Heart left ventricle (tissue), 13 donors: ENCODE results near the gene ANO4.

Source experiments
- POLR2A ChIP-seq, 2 donors: fragments of 450-650 bp; IDR thresholded peaks; one replicate each; pipeline ENCODE4 v1.6.1; 2017; ENCODE audit warnings: antibody characterized with exemption in 2 of 2, mild to moderate bottlenecking in 2 of 2, moderate library complexity in 2 of 2
- TF ChIP-seq, protein P1 (sequence below), 12 donors: fragments of 200-600 bp; sonication (generic) in 4 of 12; IDR thresholded peaks; one replicate each; pipeline versions ENCODE4 v1.5.0 to v1.8.0; 2018 to 2022; ENCODE audit warnings: antibody characterized with exemption in 12 of 12, mild to moderate bottlenecking in 5 of 12
- donor health status: ischemic (EF 13 %, LVEDD 7.1; RV severe dilation, severe dysfunction).
- donor health status: DM: no; HTN: yes; CAD: no.
- donor health status: DM: no; HTN: no; CAD: no.
- donor health status: ischemic (EF 25% LVEDD 6.9; RV normal size, moderate dysfunction).
- donor health status: ischemic (EF 25% LVEDD 5.7; RV mildly dilated, moderate dysfunction).
- donor health status: ischemic (EF 35%, LVEDD 5.7; RV mildly dilated, moderate dysfunction).
- donor health status: nonischemic (EF 11% LVEDD 7.7; RV severe dilation, severe dysfunction).
- donor health status: DM: yes; HTN: yes; CAD: no.
- donor health status: PGD.
- donor health status: ischemic (EF 29% LVEDD 5.4; RV normal size, mild dysfunction).
- donor health status: nonischemic (EF 23%, LVEDD 6.1; RV moderate dilation, normal function).

DNA sequence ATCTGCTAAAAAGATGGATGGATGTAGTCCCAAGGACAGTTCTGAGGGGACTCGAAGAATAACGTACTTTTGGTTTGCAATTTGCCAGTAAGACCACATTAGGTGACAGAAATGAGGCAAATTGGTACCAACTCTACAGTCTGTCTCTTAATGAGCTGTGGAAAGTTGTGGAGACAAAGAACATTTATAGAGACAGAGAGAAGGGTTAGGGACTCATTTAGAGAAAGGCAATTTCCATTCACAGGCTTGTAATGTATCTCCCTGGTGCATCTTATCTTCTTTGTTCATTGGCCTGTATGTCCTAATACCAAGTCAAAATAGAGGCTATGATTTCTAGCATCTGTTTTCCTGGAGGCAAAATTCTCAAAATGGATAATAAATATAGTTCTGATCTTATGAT lies 177.5 kb downstream of the ANO4 start:
- TF ChIP-seq, protein P1, sequence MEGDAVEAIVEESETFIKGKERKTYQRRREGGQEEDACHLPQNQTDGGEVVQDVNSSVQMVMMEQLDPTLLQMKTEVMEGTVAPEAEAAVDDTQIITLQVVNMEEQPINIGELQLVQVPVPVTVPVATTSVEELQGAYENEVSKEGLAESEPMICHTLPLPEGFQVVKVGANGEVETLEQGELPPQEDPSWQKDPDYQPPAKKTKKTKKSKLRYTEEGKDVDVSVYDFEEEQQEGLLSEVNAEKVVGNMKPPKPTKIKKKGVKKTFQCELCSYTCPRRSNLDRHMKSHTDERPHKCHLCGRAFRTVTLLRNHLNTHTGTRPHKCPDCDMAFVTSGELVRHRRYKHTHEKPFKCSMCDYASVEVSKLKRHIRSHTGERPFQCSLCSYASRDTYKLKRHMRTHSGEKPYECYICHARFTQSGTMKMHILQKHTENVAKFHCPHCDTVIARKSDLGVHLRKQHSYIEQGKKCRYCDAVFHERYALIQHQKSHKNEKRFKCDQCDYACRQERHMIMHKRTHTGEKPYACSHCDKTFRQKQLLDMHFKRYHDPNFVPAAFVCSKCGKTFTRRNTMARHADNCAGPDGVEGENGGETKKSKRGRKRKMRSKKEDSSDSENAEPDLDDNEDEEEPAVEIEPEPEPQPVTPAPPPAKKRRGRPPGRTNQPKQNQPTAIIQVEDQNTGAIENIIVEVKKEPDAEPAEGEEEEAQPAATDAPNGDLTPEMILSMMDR (IDR thresholded peaks at IDR 0.05) = no peak
- TF ChIP-seq POLR2A (IDR thresholded peaks at IDR 0.05) = no peak
